ENCODE results near the gene PEX11B.

GRCh38 chr1:145892486-145893087, 25.9 kb downstream of the PEX11B start:
- no peak for TF ChIP-seq GATA3 (IDR thresholded peaks at IDR 0.05; ENCODE audit: low read depth, low read length)
- TF ChIP-seq GATA2 (IDR thresholded peaks at IDR 0.05; ENCODE audit: low read depth, low read length), result no peak
